ENCODE data around the gene ANXA4. TPM values are rescaled to one million over a fixed set of nuclear protein-coding genes. Genes with fewer than 3 reads are reported as not detected.

The ANXA4 gene
- total RNA-seq: 10 to 100 TPM; 33.3 to 55.8 (median 44.5) TPM
- 100 to 1,000 TPM; 129 to 183 (median 155) TPM for polyA plus RNA-seq

GRCh38 chr2:69741575-69742321 lies at the start of gene ANXA4:
Gene ANXA4, plus strand, starts transcription at chr2:69742134. Its CDS starts 39,432 bp downstream, at chr2:69781566.
- Histone ChIP-seq H3K27me3 (no peaks in the 10 kb centered on the region), H3K36me3 (no peaks in the 10 kb centered on the region), H3K27ac (peak within 1 kb of the TSS; percentile 89 to 98 (median 95)), H3K9me3 (no peaks in the 10 kb centered on the region), H3K4me1 (peaks cover 0 to 19% (median 17%) of the 10 kb centered on the region in 4 donors), H3K4me3 (peak within 1 kb of the TSS; percentile 82 to 98 (median 86))
- peak; percentile 91 for DNase-seq
- peak; percentile 63 to 81 (median 75) for TF ChIP-seq POLR2AphosphoS5 (IDR thresholded peaks at IDR 0.05)
- no peak for TF ChIP-seq CTCF (IDR thresholded peaks at IDR 0.05)
- peak; percentile 42 to 85 for TF ChIP-seq POLR2A (IDR thresholded peaks at IDR 0.05)
- TF ChIP-seq EP300 (IDR thresholded peaks at IDR 0.05): no peak
- 0% methylated on average over 75 of the region's 75 CpGs for WGBS, 2 donors
- intact Hi-C loops (cut with DNase I): no loop called here

DNA sequence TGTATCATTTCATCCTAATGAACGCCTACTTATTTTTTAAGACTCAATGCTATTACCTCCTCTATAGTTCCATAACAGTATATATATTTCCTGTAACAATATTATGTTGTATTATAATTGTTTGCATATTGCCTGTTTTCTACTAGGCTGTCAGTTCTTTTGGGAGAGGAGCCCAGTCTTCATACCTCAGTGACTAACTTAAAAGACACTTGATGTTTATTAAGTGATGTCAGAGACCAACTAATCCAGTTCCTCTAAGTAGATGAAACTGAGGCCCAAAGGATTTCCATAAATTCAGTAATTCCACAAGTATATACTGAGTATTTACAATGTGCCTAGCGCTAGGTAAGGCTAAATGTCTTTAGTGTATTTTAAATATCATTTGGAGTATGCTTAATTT lies 49.5 kb upstream of the ANXA4 start:
- no peaks in the 10 kb centered on the region for H3K36me3 ChIP-seq
- no peak overlapping the region for H3K27ac ChIP-seq
- no peak overlapping the region for H3K4me3 ChIP-seq
- H3K9me3 ChIP-seq: no peaks in the 10 kb centered on the region
- intact Hi-C loops (cut with DNase I): no loop called here
- 96% methylated on average over 2 of the region's 2 CpGs for WGBS, 2 donors
- no peaks in the 10 kb centered on the region for H3K27me3 ChIP-seq
- peaks cover 0 to 13% (median 12%) of the 10 kb centered on the region in 4 donors for H3K4me1 ChIP-seq
- TF ChIP-seq POLR2AphosphoS5 (IDR thresholded peaks at IDR 0.05) (no peak), EP300 (IDR thresholded peaks at IDR 0.05) (no peak), POLR2A (IDR thresholded peaks at IDR 0.05) (no peak), CTCF (IDR thresholded peaks at IDR 0.05) (no peak)
- no peak for DNase-seq

DNA sequence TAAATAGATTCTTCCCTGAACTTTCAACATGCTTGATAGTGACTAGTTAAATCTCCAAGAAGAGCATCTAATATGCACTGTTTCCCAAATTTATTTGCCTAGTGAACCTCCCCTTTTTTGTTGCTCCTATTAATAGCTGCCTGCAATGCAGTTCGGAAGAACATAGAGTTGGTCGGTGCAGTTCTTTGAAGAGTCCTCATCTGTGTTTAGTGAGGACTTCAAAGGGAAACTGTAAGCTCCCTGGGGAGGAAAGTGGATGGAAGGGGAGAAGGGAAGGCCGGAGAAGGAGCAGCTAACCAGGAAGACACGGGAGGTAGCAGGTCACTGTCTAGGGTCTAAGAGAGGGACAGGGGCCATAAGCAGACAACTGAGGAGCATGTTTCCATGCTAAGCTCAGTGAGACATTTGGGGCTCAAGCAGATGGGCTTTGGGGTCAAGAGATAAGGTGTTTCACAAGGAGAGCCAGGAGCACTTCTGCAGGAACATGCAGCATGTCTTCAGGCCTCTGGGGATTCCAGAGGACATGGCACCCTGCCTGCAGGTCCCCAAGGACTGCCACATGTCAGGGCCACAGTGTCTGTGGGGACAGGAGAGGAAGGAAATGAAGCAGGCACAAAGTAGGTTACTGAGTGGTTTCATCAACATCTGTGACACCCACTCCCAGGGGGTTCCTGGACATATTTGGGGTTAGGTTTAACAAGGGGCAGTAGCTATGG lies 48.7 kb upstream of the ANXA4 start:
- no peak overlapping the region for H3K27ac ChIP-seq
- no peaks in the 10 kb centered on the region for H3K27me3 ChIP-seq
- TF ChIP-seq EP300 (IDR thresholded peaks at IDR 0.05) (no peak), CTCF (IDR thresholded peaks at IDR 0.05) (no peak), POLR2AphosphoS5 (IDR thresholded peaks at IDR 0.05) (no peak), POLR2A (IDR thresholded peaks at IDR 0.05) (no peak)
- H3K4me1 ChIP-seq: peaks cover 0 to 13% (median 12%) of the 10 kb centered on the region in 4 donors
- 62 to 87% methylated on average over 4 of the region's 4 CpGs for WGBS, 2 donors
- intact Hi-C loops (cut with DNase I): no loop called here
- H3K9me3 ChIP-seq: no peaks in the 10 kb centered on the region
- H3K36me3 ChIP-seq: no peaks in the 10 kb centered on the region
- H3K4me3 ChIP-seq: no peak overlapping the region
- DNase-seq: no peak

DNA sequence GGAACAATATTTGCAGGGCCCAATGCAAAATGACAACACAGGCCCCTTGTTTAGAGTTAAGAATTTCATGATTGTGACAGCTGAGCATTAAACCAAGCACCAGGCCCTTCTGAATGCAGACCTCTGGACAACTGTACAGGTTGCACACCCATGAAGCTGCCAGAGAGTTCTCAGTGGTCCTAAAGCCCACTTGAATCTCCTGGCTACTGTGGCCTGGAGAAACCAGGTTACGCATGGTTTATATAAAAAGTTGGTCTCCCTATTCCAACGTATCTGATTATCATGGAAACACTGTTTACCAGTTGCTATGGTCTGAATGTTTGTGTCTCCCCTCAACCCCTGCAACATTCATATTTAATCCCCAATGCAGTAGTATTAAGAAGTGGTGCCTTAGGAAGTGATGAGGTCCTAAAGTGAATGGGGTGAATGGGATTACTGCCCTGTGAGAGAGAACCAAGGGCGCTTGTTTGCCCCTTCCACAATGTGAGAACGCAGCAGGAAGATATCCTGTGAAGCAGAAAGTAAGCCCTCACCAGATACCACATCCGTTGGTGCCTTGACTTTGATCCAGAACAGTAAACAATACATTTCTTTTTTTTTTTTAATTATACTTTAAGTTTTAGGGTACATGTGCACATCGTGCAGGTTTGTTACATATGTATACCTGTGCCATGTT lies 48.0 kb upstream of the ANXA4 start:
- H3K27me3 ChIP-seq: no peaks in the 10 kb centered on the region
- H3K27ac ChIP-seq: no peak overlapping the region
- H3K36me3 ChIP-seq: no peaks in the 10 kb centered on the region
- H3K4me1 ChIP-seq: peaks cover 0 to 13% (median 12%) of the 10 kb centered on the region in 4 donors
- H3K9me3 ChIP-seq: no peaks in the 10 kb centered on the region
- WGBS, 2 donors: 52 to 77% methylated on average over 6 of the region's 6 CpGs
- intact Hi-C loops (cut with DNase I): no loop called here
- H3K4me3 ChIP-seq: no peak overlapping the region
- DNase-seq: no peak
- TF ChIP-seq CTCF (IDR thresholded peaks at IDR 0.05): no peak
- no peak for TF ChIP-seq POLR2A (IDR thresholded peaks at IDR 0.05)
- no peak for TF ChIP-seq POLR2AphosphoS5 (IDR thresholded peaks at IDR 0.05)
- no peak for TF ChIP-seq EP300 (IDR thresholded peaks at IDR 0.05)

Data from sigmoid colon (tissue), 7 donors.